Ascending aorta (tissue), 2 donors: ENCODE data around the gene TMEM63C. TPM values are rescaled to one million over a fixed set of nuclear protein-coding genes. Genes with fewer than 3 reads are reported as not detected.

ENCODE experiments used
- DNase-seq, 2 donors: peaks; one replicate each; pipeline ENCODE4 v3.0.0-alpha.2; 2019; ENCODE audit warnings: low spot score in 2 of 2
- H3K27ac ChIP-seq, 2 donors: fragments of 200-600 bp; sonication (generic); one replicate each; pipeline ENCODE4 v1.5.1; 2016 to 2017; ENCODE audit warnings: mild to moderate bottlenecking in 1 of 2
- H3K27me3 ChIP-seq: fragments of 200-600 bp; sonication (generic); one replicate; pipeline ENCODE4 v1.5.1; 2017
- H3K36me3 ChIP-seq, 2 donors: fragments of 200-600 bp; sonication (generic); one replicate each; pipeline ENCODE4 v1.5.1; 2016
- H3K4me1 ChIP-seq, 2 donors: fragments of 200-600 bp; sonication (generic); one replicate each; pipeline ENCODE4 v1.5.1; 2016 to 2017; ENCODE audit warnings: mild to moderate bottlenecking in 1 of 2
- H3K4me3 ChIP-seq, 2 donors: fragments of 200-600 bp; sonication (generic); one replicate each; pipeline ENCODE4 v1.5.1; 2016 to 2017; ENCODE audit warnings: mild to moderate bottlenecking in 1 of 2
- H3K9me3 ChIP-seq, 2 donors: fragments of 200-600 bp; sonication (generic); one replicate each; pipeline ENCODE4 v1.5.1; 2016
- CTCF ChIP-seq, 3 experiments: fragments of 200-600 bp in 2 of 3; fragments of 450-650 bp in 1 of 3; sonication (generic) in 2 of 3; IDR thresholded peaks; one replicate each; pipeline ENCODE4 v1.5.1; 2016 to 2019; ENCODE audit warnings: antibody characterized with exemption in 3 of 3, mild to moderate bottlenecking in 1 of 3, moderate library complexity in 1 of 3
- intact Hi-C: fragments of 100-400 bp; cut with DNase I; formaldehyde crosslinking; loops from one replicate; pipeline ENCODE4 v1.15.1; 2023
- total RNA-seq: library from RNA; depleted of rRNA; stranded (reverse); fragments of >200 nt; gene quantifications from one replicate; pipeline ENCODE4 v1.1.0, GENCODE V29; 2016

TMEM63C gene
- total RNA-seq, 1 donor from 2014 or later: 0.11 TPM

DNA sequence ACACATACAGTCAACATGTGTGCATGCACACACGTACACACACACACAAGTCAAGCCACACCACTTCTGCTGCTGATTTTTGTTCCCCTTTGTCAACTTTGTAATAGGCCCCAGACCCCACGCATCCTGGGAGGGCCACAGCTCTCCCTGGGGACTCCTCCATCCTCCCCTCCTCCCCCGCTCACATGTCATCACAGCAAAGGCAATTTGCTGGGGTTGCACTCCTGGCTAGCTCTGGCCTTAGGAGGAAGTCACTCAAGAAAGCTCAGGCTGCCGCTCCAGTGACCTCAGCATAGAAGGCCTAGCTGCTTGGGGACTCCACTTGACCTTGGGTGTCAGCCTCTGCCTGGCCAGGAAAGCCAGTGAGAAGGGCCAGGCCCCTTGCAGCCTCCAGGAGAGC is 62.3 kb downstream of the TMEM63C start:
- Histone ChIP-seq H3K4me3 (no peak overlapping the region), H3K36me3 (no peaks in the 10 kb centered on the region), H3K27me3 (no peaks in the 10 kb centered on the region), H3K9me3 (no peaks in the 10 kb centered on the region), H3K27ac (no peak overlapping the region), H3K4me1 (no peaks in the 10 kb centered on the region)
- TF ChIP-seq CTCF (IDR thresholded peaks at IDR 0.05): no peak
- intact Hi-C loops: no loop called here
- no peak for DNase-seq

- no peaks in the 10 kb centered on the region for H3K4me1 ChIP-seq
- H3K36me3 ChIP-seq: no peaks in the 10 kb centered on the region
- no peaks in the 10 kb centered on the region for H3K9me3 ChIP-seq
- DNase-seq: no peak
- H3K27me3 ChIP-seq: no peaks in the 10 kb centered on the region
- TF ChIP-seq CTCF (IDR thresholded peaks at IDR 0.05): no peak
- H3K4me3 ChIP-seq: no peak overlapping the region
- no peak overlapping the region for H3K27ac ChIP-seq
- intact Hi-C loops: no loop called here
Observed at GRCh38 chr14:77245820-77246219, 64.2 kb downstream of the TMEM63C start.

- H3K9me3 ChIP-seq: no peaks in the 10 kb centered on the region
- intact Hi-C loops: no loop called here
- no peak overlapping the region for H3K27ac ChIP-seq
- no peaks in the 10 kb centered on the region for H3K27me3 ChIP-seq
- no peak for DNase-seq
- H3K4me1 ChIP-seq: no peaks in the 10 kb centered on the region
- TF ChIP-seq CTCF (IDR thresholded peaks at IDR 0.05): no peak
- no peaks in the 10 kb centered on the region for H3K36me3 ChIP-seq
- no peak overlapping the region for H3K4me3 ChIP-seq
Observed at GRCh38 chr14:77246784-77247183, 65.2 kb downstream of the TMEM63C start.

DNA sequence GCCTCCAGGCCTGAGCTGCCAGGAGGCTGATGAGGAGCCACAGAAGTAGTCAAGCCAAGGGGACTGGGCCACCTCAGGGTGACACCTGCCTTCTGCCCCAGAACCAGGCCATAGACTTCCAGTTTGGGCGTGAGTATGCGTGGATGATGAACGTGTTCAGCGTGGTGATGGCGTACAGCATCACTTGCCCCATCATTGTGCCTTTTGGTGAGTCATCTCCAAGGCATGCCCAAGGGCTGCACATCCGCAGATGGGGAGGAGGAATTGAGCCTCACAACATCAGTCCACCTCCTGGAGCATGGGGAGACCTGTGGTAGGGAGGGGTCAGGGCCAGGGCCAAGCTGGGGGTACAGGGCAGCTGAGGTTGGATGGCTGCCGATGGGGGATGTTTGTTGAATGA is 67.1 kb downstream of the TMEM63C start:
- intact Hi-C loops: no loop called here
- Histone ChIP-seq H3K4me1 (no peaks in the 10 kb centered on the region), H3K36me3 (no peaks in the 10 kb centered on the region), H3K9me3 (no peaks in the 10 kb centered on the region), H3K4me3 (no peak overlapping the region), H3K27me3 (no peaks in the 10 kb centered on the region), H3K27ac (no peak overlapping the region)
- DNase-seq: no peak
- no peak for TF ChIP-seq CTCF (IDR thresholded peaks at IDR 0.05)

- intact Hi-C loops: no loop called here
- H3K4me1 ChIP-seq: no peaks in the 10 kb centered on the region
- TF ChIP-seq CTCF (IDR thresholded peaks at IDR 0.05): no peak
Observed at GRCh38 chr14:77249286-77249685, 67.7 kb downstream of the TMEM63C start.

DNA sequence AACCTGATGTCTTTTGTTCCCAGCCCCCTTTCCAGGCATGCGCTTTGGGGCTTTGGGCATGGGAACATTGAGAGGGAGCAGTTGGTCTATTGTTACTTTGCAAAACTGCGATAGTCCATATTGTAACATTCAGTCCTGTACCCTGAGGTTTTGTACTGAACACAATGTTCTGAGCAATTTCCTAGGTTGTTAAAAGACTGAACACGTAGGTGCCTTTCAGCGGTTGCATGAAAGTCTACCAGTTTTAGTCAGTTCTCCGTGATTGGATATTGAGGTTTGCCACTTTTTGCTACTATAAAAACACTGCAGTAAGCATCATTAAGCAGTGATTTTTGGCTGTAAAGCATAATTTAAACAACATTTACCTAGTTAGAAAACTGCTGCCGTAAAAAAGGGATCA is 69.3 kb downstream of the TMEM63C start:
- no peak for TF ChIP-seq CTCF (IDR thresholded peaks at IDR 0.05)
- no peaks in the 10 kb centered on the region for H3K36me3 ChIP-seq
- no peak overlapping the region for H3K27ac ChIP-seq
- no peak for DNase-seq
- intact Hi-C loops: no loop called here
- no peak overlapping the region for H3K4me3 ChIP-seq
- no peaks in the 10 kb centered on the region for H3K9me3 ChIP-seq
- H3K4me1 ChIP-seq: no peaks in the 10 kb centered on the region
- no peaks in the 10 kb centered on the region for H3K27me3 ChIP-seq

More at GRCh38 chr14:77249286-77249685, 67.7 kb downstream of the TMEM63C start:
- Histone ChIP-seq H3K27ac (no peak overlapping the region), H3K36me3 (no peaks in the 10 kb centered on the region), H3K4me3 (no peak overlapping the region), H3K27me3 (no peaks in the 10 kb centered on the region), H3K9me3 (no peaks in the 10 kb centered on the region)
- no peak for DNase-seq
